ENCODE results near the gene FTO.

- TF ChIP-seq, protein P1, sequence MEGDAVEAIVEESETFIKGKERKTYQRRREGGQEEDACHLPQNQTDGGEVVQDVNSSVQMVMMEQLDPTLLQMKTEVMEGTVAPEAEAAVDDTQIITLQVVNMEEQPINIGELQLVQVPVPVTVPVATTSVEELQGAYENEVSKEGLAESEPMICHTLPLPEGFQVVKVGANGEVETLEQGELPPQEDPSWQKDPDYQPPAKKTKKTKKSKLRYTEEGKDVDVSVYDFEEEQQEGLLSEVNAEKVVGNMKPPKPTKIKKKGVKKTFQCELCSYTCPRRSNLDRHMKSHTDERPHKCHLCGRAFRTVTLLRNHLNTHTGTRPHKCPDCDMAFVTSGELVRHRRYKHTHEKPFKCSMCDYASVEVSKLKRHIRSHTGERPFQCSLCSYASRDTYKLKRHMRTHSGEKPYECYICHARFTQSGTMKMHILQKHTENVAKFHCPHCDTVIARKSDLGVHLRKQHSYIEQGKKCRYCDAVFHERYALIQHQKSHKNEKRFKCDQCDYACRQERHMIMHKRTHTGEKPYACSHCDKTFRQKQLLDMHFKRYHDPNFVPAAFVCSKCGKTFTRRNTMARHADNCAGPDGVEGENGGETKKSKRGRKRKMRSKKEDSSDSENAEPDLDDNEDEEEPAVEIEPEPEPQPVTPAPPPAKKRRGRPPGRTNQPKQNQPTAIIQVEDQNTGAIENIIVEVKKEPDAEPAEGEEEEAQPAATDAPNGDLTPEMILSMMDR (IDR thresholded peaks at IDR 0.05): no peak
- no peak for TF ChIP-seq POLR2AphosphoS5 (IDR thresholded peaks at IDR 0.05)
These were observed 481.1 kb downstream of the FTO start for GRCh38 chr16:54185045-54185444.
